HepG2 (cell line): ENCODE results near the gene KCNH1. TPM values are rescaled to one million over a fixed set of nuclear protein-coding genes. Genes with fewer than 3 reads are reported as not detected.

Experiments used
- ATAC-seq: fragments of 200-7000 bp; cut with Tn5 transposase; 3 replicates; pipeline ENCODE4 v1.9.1; 2020; ENCODE audit warnings: mild to moderate bottlenecking, moderate library complexity
- BruUV-seq: library from RNA; stranded (reverse); fragments of 400-500 nt; replicated peaks from 2 replicates; lab custom pipeline; 2021; lab: Mats Ljungman, UMichigan
- CTCF ChIA-PET: fragments of 300-600 bp; formaldehyde crosslinking; extraction: SDS; loops from one replicate; lab custom pipeline; 2021; ENCODE audit warnings: low total read pairs, inconsistent platforms, low intra/inter-chr PET ratio; lab: Yijun Ruan, JAX
- POLR2A ChIA-PET: fragments of 350-600 bp; sonication (Branson Sonifier 250); formaldehyde crosslinking; loops from one replicate; lab custom pipeline; 2020; ENCODE audit warnings: antibody characterized with exemption, inconsistent platforms; lab: Yijun Ruan, JAX
- DNase-seq: peaks from one replicate; pipeline ENCODE4 v3.0.0-alpha.2; 2015; ENCODE audit warnings: low spot score
- FAIRE-seq: peaks from 3 replicates; lab custom pipeline; 2011; peaks lifted over from hg19 to GRCh38; lab: Jason Lieb, UNC
- H2AFZ ChIP-seq: one replicate; pipeline ENCODE4 v1.6.1; 2011; ENCODE audit warnings: low read length, inconsistent platforms
- H3K27ac ChIP-seq: fragments of 300-600 bp; 3 replicates; pipeline ENCODE4 v1.8.0; 2011; ENCODE audit warnings: mixed run types, mild to moderate bottlenecking, mixed read lengths, low read length, inconsistent platforms; ENCODE audit not compliant: insufficient read depth; ENCODE audit errors: extremely low read length
- H3K27me3 ChIP-seq, 2 experiments: fragments of 200-600 bp in 1 of 2; 2 replicates in 1 of 2; 3 replicates in 1 of 2; pipeline versions ENCODE4 v1.6.0 to v1.8.0; 2011; ENCODE audit warnings: low read length in 2 of 2, mild to moderate bottlenecking in 2 of 2, moderate library complexity in 2 of 2, inconsistent platforms in 1 of 2; ENCODE audit not compliant: insufficient read depth in 2 of 2, control insufficient read depth in 1 of 2
- H3K36me3 ChIP-seq, 2 experiments: fragments of 200-600 bp in 1 of 2; replicated peaks in 1 of 2; 2 replicates in 1 of 2; 3 replicates in 1 of 2; pipeline versions ENCODE4 v1.5.1 to v1.8.0; 2011; ENCODE audit warnings: low read length in 2 of 2, inconsistent platforms in 1 of 2; ENCODE audit not compliant: insufficient read depth in 2 of 2, control insufficient read depth in 1 of 2
- H3K4me1 ChIP-seq: 2 replicates; pipeline ENCODE4 v1.5.1; 2012; ENCODE audit warnings: low read length, inconsistent platforms; ENCODE audit not compliant: insufficient read depth
- H3K4me2 ChIP-seq: 2 replicates; pipeline ENCODE4 v1.6.0; 2011; ENCODE audit warnings: low read depth, low read length, inconsistent platforms
- H3K4me3 ChIP-seq, 3 experiments: fragments of 200-600 bp in 1 of 3; sonication (generic), shearing (Covaris generic) in 1 of 3; replicated peaks in 1 of 3; 2 replicates each; pipeline ENCODE4 v1.5.1; 2011 to 2016; ENCODE audit warnings: low read length in 3 of 3, inconsistent platforms in 2 of 3, low read depth in 2 of 3, mild to moderate bottlenecking in 2 of 3, control low read depth in 1 of 3, mixed read lengths in 1 of 3; ENCODE audit not compliant: insufficient read depth in 1 of 3
- H3K79me2 ChIP-seq: one replicate; pipeline ENCODE4 v1.6.1; 2011; ENCODE audit warnings: low read length, inconsistent platforms; ENCODE audit not compliant: insufficient read depth
- H3K9ac ChIP-seq: 2 replicates; pipeline ENCODE4 v1.6.0; 2011; ENCODE audit warnings: mild to moderate bottlenecking, low read depth, low read length, inconsistent platforms; ENCODE audit not compliant: insufficient read depth
- H3K9me3 ChIP-seq: 2 replicates; pipeline ENCODE4 v1.5.1; 2012; ENCODE audit warnings: mild to moderate bottlenecking, low read length
- H4K20me1 ChIP-seq: 2 replicates; pipeline ENCODE4 v1.6.0; 2011; ENCODE audit warnings: inconsistent platforms, mild to moderate bottlenecking, low read length, moderate library complexity; ENCODE audit not compliant: insufficient read depth
- ARNTL ChIP-seq: sonication (generic); formaldehyde crosslinking; IDR thresholded peaks from 2 replicates; pipeline ENCODE4 v1.4.0; 2020; ENCODE audit warnings: mild to moderate bottlenecking, missing genetic modification reagents
- GATAD1 ChIP-seq: IDR thresholded peaks from 2 replicates; pipeline ENCODE4 v1.6.1; 2016; ENCODE audit warnings: missing genetic modification reagents, missing compliant biosample characterization
- KAT2B ChIP-seq: fragments of 150-350 bp; IDR thresholded peaks from 2 replicates; pipeline ENCODE4 v1.6.1; 2014; ENCODE audit warnings: low read depth, low read length, borderline replicate concordance
- PHF8 ChIP-seq: sonication (generic); formaldehyde crosslinking; IDR thresholded peaks from 2 replicates; pipeline ENCODE4 v1.5.0; 2020; ENCODE audit warnings: missing genetic modification reagents
- SMC3 ChIP-seq: IDR thresholded peaks from 2 replicates; pipeline ENCODE4 v1.6.1; 2011; ENCODE audit warnings: low read length, improper control_type of control experiment
- SNAI1 ChIP-seq: sonication (generic); formaldehyde crosslinking; IDR thresholded peaks from 2 replicates; pipeline ENCODE4 v1.5.0; 2020; ENCODE audit warnings: mild to moderate bottlenecking, missing genetic modification reagents, borderline replicate concordance
- ZNF121 ChIP-seq: sonication (generic); formaldehyde crosslinking; IDR thresholded peaks from 2 replicates; pipeline ENCODE4 v1.5.0; 2020; ENCODE audit warnings: mild to moderate bottlenecking, missing genetic modification reagents
- ZNF512B ChIP-seq: sonication (generic); formaldehyde crosslinking; IDR thresholded peaks from 2 replicates; pipeline ENCODE4 v1.5.1; 2020; ENCODE audit warnings: missing genetic modification reagents, mild to moderate bottlenecking, borderline replicate concordance
- ZNF552 ChIP-seq: sonication (generic); formaldehyde crosslinking; IDR thresholded peaks from 2 replicates; pipeline ENCODE4 v1.9.0; 2022; ENCODE audit warnings: missing genetic modification reagents, mild to moderate bottlenecking, borderline replicate concordance
- ZNF652 ChIP-seq: IDR thresholded peaks from 2 replicates; pipeline ENCODE4 v1.6.1; 2016; ENCODE audit warnings: low read depth, borderline replicate concordance
- ZNF720 ChIP-seq: sonication (generic); formaldehyde crosslinking; IDR thresholded peaks from 2 replicates; pipeline ENCODE4 v1.4.0; 2020; ENCODE audit warnings: missing genetic modification reagents
- ZNF777 ChIP-seq: sonication (generic); formaldehyde crosslinking; IDR thresholded peaks from 2 replicates; pipeline ENCODE4 v1.4.0; 2020; ENCODE audit warnings: missing genetic modification reagents
- WGBS: methylation state at CpG from one replicate; pipeline ENCODE4 v1.1.6; 2017; ENCODE audit warnings: low lambda C conversion rate; 5-methylcytosine and 5-hydroxymethylcytosine counted together
- in situ Hi-C: cut with HindIII; loops from 2 replicates; pipeline ENCODE4 v1.10.0; 2017; ENCODE audit warnings: low pct_unique_long_range_greater_than_20kb; ENCODE audit not compliant: extremely low pct_ligation_motif_present
- intact Hi-C: fragments of 100-400 bp; cut with micrococcal nuclease; formaldehyde crosslinking; loops from one replicate; pipeline ENCODE4 v1.10.0; 2022; ENCODE audit not compliant: unreplicated experiment
- polyA plus RNA-seq, 8 experiments: library from polyadenylated mRNA; depleted of rRNA in 3 of 8; stranded (reverse) in 7 of 8; unstranded in 1 of 8; fragments of >200 nt; fragmentation: Illumina TruSeq in 4 of 8; extraction: Trizol in 4 of 8; gene quantifications; 2 replicates each; pipeline versions ENCODE4 v1.2.1 to v1.2.3, GENCODE V29; 2011 to 2016; ENCODE audit warnings: low read depth in 4 of 8, missing spikeins in 1 of 8, mixed read lengths in 1 of 8; ENCODE audit not compliant: insufficient read depth in 1 of 8
- total RNA-seq, 5 experiments: library from RNA; depleted of rRNA; stranded (reverse); fragments of >200 nt; fragmentation: Illumina TruSeq; extraction: Trizol; gene quantifications; 2 replicates each; pipeline ENCODE4 v1.2.3, GENCODE V29; 2016; ENCODE audit warnings: low read depth in 1 of 5
- TF ChIP-seq, protein P1 (sequence below): sonication (generic); formaldehyde crosslinking; IDR thresholded peaks from 2 replicates; pipeline ENCODE4 v1.8.0; 2022; ENCODE audit warnings: missing genetic modification reagents, mild to moderate bottlenecking, inconsistent platforms, borderline replicate concordance
- TF ChIP-seq, protein P2 (sequence below): sonication (generic); formaldehyde crosslinking; IDR thresholded peaks from 2 replicates; pipeline ENCODE4 v1.8.0; 2022; ENCODE audit warnings: mild to moderate bottlenecking, missing genetic modification reagents
- TF ChIP-seq, protein P3 (sequence below): sonication (generic); formaldehyde crosslinking; IDR thresholded peaks from 2 replicates; pipeline ENCODE4 v1.4.0; 2020; ENCODE audit warnings: missing genetic modification reagents
- TF ChIP-seq, protein P4 (sequence below): sonication (generic); formaldehyde crosslinking; IDR thresholded peaks from 2 replicates; pipeline ENCODE4 v1.8.0; 2022; ENCODE audit warnings: missing genetic modification reagents, mild to moderate bottlenecking, borderline replicate concordance

Gene KCNH1
- total and polyA plus RNA-seq, 2 of the 13 experiments (the other 11 are each of a cell fraction or from before 2014, with no cell fraction given), result not detected

- DNase-seq (no peak), ATAC-seq (no peak)
- WGBS, result 70% methylated on average over 5 of the region's 5 CpGs
- Histone ChIP-seq H3K27ac (no peak overlapping the region), H3K4me1 (no peaks in the 10 kb centered on the region), H3K9ac (no peak overlapping the region), H3K4me2 (no peak overlapping the region), H4K20me1 (no peaks in the 10 kb centered on the region), H3K4me3 (no peak overlapping the region), H3K36me3 (no peaks in the 10 kb centered on the region), H3K27me3 (no peaks in the 10 kb centered on the region), H3K79me2 (no peaks in the 10 kb centered on the region)
- POLR2A ChIA-PET, result no interaction called here
- TF ChIP-seq ZNF121 (no peak), ZNF777 (CRISPR knock-in tag) (no peak), SMC3 (no peak), ZNF652 (CRISPR knock-in tag) (no peak), KAT2B (no peak), SNAI1 (CRISPR knock-in tag) (no peak), ARNTL (CRISPR knock-in tag) (no peak), GATAD1 (no peak), PHF8 (CRISPR knock-in tag) (no peak), ZNF720 (no peak), ZNF512B (CRISPR knock-in tag) (no peak), ZNF552 (CRISPR knock-in tag) (no peak)
- TF ChIP-seq, protein P1, sequence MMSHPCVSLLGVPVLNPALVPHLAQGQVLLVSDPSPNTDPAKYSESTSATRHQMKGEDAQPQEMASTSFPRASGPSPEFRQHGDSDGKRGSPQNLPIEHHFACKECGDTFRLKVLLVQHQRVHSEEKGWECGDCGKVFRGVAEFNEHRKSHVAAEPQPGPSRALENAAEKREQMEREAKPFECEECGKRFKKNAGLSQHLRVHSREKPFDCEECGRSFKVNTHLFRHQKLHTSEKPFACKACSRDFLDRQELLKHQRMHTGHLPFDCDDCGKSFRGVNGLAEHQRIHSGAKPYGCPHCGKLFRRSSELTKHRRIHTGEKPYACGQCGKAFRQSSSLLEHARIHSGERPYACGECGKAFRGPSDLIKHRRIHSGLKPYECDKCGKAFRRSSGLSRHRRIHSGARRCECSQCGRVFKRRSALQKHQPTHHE (CRISPR knock-in tag), result no peak
- TF ChIP-seq, protein P2, sequence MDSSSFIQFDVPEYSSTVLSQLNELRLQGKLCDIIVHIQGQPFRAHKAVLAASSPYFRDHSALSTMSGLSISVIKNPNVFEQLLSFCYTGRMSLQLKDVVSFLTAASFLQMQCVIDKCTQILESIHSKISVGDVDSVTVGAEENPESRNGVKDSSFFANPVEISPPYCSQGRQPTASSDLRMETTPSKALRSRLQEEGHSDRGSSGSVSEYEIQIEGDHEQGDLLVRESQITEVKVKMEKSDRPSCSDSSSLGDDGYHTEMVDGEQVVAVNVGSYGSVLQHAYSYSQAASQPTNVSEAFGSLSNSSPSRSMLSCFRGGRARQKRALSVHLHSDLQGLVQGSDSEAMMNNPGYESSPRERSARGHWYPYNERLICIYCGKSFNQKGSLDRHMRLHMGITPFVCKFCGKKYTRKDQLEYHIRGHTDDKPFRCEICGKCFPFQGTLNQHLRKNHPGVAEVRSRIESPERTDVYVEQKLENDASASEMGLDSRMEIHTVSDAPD (CRISPR knock-in tag), result no peak
- TF ChIP-seq, protein P3, sequence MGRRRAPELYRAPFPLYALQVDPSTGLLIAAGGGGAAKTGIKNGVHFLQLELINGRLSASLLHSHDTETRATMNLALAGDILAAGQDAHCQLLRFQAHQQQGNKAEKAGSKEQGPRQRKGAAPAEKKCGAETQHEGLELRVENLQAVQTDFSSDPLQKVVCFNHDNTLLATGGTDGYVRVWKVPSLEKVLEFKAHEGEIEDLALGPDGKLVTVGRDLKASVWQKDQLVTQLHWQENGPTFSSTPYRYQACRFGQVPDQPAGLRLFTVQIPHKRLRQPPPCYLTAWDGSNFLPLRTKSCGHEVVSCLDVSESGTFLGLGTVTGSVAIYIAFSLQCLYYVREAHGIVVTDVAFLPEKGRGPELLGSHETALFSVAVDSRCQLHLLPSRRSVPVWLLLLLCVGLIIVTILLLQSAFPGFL (CRISPR knock-in tag), result no peak
- TF ChIP-seq, protein P4, sequence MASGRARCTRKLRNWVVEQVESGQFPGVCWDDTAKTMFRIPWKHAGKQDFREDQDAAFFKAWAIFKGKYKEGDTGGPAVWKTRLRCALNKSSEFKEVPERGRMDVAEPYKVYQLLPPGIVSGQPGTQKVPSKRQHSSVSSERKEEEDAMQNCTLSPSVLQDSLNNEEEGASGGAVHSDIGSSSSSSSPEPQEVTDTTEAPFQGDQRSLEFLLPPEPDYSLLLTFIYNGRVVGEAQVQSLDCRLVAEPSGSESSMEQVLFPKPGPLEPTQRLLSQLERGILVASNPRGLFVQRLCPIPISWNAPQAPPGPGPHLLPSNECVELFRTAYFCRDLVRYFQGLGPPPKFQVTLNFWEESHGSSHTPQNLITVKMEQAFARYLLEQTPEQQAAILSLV, result no peak
- TF ChIP-seq, all 625 proteins: peak for 0
- FAIRE-seq, result no peak
- in situ Hi-C loops (no loop called here), intact Hi-C loops (no loop called here)
- BruUV-seq, result no TSS peak
- Histone ChIP-seq H3K9me3 (no peaks in the 10 kb centered on the region), H2AFZ (no peak overlapping the region)
- CTCF ChIA-PET, result no interaction called here
Observed at GRCh38 chr1:210771131-210771530, 362.8 kb downstream of the KCNH1 start.
